GM23248 (cell line): ENCODE data around the gene SEMA3B.

Experiments
- EZH2 ChIP-seq: fragments of 200-600 bp; sonication (generic); IDR thresholded peaks from 2 replicates; pipeline ENCODE4 v1.6.1; 2018; ENCODE audit warnings: antibody characterized with exemption, mild to moderate bottlenecking; ENCODE audit not compliant: insufficient read depth, poor library complexity, severe bottlenecking
- EZH2phosphoT487 ChIP-seq: fragments of 200-600 bp; sonication (generic); IDR thresholded peaks from 2 replicates; pipeline ENCODE4 v1.6.1; 2018; ENCODE audit warnings: antibody characterized with exemption, moderate library complexity, mild to moderate bottlenecking, low read depth; ENCODE audit not compliant: insufficient read depth

DNA sequence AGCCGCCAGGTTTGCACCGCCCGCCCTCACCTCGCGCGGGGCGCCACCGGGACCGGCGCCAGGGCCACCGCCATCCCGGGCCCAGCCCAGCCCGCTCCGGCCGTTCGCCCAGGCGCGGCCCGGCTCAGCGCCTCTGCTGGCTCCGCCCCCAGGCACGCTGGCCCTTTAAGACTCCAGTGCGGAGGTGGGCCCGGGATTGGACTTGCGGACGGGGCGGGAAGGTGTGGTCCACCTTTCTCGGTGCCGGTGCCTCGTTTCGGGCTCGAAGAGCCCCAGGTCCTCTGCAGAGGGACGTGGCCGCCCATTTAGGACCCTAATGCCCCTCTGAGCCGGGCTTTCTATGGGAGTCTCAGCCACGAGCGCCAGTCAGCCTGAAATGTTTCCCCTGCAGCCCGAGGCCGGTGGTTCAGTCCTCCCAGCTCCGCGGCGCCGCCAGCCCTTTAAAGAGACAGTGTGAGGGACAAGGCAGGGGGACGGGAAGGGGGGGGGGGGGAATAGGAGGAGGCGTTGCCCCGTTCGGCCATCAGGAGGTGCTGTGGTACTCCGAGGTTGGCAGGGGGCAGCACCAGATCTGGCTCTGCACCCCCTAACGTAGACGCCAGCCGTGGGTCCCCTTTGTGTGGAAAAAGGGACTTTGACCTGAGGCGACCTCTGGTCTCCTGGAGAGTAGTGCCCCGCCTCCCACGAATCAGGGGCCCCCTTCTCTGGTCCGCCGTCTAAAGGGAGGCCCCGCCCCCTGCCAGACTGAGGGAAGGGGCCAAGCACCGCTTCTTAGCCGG lies 52.6 kb downstream of the SEMA3B start:
- TF ChIP-seq EZH2phosphoT487, result no peak
- TF ChIP-seq EZH2, result no peak
